NCI-H774 (cell line): ENCODE measurements around the gene MIEF2.
"Not testable (repeated sequence)": the region's sequence is repeated elsewhere in the genome, so short reads cannot be mapped to it uniquely, and the experiment has no call there.

Experiments
- DNase-seq: peaks from one replicate; lab custom pipeline; 2025; lab: John Stamatoyannopoulos, UW

MIEF2 gene

DNA sequence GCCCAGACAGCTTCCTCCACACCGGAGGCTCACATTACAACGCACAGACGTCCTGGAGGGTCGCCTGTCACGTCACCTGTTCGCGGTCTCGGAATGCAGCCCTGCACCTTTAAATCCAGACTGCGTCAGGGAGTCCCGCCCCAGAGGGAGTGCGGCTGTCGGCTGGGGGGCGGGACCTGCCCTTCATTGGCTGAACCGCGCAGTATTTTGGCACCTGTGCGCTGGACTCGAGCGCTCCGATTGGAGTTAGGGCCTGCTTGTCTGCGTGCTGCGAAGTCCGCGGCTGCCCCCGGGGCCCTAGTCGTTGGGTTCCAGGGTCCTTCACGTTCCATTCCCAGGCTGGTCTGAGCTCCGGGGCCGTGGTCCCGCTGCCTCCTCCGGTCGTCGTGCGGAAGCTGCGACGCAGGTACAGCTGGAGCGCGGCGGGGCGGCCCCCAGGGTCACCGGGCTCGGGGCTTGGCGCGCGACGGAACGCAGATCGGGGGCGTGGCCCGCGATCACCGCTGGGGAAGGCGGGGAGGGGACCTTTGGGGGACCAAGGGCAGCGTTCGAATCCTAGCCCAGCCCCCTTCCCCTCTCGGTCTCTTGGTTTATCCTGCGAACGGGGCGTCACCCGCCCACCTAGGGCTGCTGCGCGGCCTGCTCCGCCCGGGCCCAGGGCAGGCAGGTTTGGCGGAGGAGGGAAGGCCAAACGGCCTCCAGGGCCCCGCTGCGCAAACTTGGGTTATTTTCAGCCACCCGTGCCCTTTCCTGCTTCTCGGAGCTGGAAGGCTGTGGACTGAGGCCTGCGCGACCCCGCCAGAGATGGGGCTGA is at the start of gene MIEF2:
Gene MIEF2 (plus strand): TSS at position 331 of the 814 bp plus-strand sequence. CDS start 2,059 bp downstream, outside the sequence.
- peak; percentile 76 for DNase-seq

DNA sequence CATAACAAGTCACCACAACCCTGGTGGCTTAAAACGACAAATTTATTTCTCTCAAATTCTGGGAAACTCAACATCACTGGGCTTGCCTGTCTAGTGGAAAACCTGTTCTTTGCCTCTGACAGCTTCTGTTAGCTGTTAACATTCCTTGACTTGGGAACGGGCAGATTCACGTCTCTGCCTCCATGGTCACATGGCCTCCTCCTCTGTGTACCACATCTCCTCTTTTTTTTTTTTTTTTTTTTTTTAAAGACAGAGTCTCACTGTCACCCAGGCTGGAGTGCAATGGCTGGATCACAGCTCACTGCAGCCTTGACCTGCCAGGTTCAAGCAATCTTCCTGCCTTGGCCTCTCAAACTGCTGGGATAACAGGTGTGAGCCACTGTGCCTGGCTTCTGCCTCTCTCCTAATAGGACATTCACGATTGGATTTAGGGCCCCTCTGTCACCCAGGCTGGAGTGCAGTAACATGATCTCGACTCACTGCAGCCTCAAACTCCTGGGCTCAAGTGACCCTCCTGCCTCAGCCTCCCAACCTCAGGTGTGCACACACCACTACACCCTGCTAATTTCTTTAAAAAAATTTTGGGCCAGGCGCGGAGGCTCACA is 46.7 kb upstream of the MIEF2 start:
- DNase-seq, result no peak

- DNase-seq, result not testable (repeated sequence)
Observed at GRCh38 chr17:18216906-18217305, 43.6 kb upstream of the MIEF2 start.

GRCh38 chr17:18217412-18218015 is 42.9 kb upstream of the MIEF2 start:
- DNase-seq, result peak; percentile 6

GRCh38 chr17:18218756-18219415 is 41.6 kb upstream of the MIEF2 start:
- DNase-seq, result no peak

GRCh38 chr17:18224053-18224386 is 36.4 kb upstream of the MIEF2 start:
- DNase-seq, result no peak

DNA sequence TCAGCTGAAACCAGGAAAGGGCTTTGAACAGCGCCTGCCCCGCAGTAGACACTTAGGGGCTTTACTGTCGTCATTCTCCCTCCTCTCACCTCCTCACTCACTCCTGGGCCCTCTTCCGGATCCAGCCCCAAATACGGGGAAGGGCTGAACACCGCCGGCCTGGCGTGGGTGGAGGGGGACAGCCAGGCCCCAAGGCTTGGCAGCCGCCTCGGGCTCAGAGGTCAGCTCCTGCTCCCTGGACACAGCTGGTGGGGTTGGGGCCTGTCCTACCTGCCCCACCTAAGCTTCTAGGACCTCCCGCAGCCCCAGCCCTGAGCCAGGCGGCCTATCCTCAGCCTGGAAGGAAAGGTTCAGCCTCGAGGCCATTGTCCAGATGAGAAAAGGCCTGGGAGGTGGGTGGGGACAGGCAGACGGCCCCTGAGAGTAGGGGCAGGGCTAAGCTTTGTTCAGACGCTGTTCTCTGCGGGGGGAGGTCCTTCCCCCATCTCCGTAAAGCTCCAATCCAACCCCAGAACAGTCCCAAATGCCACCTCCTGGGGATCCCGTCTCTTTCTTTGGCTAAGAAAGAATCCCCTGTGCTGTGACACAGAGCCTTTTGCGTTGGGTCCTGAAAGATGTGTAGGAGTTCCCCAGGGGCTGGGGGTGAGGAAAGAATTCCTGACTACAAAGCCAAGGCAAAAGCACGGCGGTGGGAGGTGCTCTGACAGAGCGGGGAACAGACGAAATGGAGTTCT is 35.9 kb upstream of the MIEF2 start:
- DNase-seq, result no peak

GRCh38 chr17:18225121-18225641 is 35.3 kb upstream of the MIEF2 start, which contains the start of gene LLGL1:
LLGL1 (plus strand) TSS chr17:18225635; CDS start chr17:18225683, 48 bp downstream.
- DNase-seq, result peak; percentile 83

GRCh38 chr17:18225642-18226283 is 34.7 kb upstream of the MIEF2 start:
- no peak for DNase-seq

- DNase-seq, result no peak
Observed at GRCh38 chr17:18226284-18226945, 34.0 kb upstream of the MIEF2 start.

- DNase-seq, result no peak
Observed at GRCh38 chr17:18227635-18228034, 32.8 kb upstream of the MIEF2 start.

DNA sequence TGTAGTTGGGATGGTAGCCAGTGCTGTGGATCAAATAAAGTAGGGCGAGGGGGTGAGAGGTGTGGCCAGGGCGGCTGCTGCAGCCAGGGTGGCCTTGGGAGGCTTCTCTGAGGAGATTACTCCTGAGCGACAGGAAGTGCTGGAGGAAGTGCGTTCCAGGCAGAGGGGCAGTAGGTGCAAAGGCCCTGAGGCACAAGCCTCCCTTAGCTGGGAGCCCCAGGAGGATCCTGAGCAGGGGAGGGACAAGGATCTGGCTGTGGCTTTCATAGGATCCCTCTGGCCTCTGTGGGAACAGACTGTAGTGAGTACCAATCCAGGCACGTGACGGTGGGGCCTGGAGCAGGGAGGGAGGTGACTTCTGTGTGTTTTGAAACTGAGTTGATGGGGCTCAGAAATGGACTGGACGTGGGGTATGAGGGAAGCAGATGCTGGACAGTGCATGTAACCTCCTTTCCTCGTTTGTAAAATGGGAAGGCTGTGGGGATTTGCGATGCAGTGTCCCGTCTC is 32.2 kb upstream of the MIEF2 start:
- no peak for DNase-seq

DNA sequence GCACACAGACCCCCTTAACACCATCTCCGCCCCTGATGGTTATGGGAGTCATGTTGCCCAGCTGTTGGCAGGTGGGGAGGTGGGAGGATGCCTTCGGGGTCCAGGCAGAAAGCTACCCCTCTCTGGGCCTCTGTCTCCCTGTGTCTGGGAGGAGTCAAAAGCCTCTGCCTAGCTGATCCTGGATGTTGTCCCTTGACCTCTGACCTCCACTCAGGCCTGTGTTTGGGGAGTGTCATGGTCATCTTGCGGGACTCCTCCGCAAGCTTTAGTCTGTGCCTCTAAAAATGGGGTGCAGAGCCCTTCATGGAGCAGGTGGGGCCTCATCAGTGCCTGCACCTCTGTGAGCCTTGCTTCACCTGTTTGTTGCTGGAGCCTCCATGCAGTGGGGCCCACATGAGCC is 31.2 kb upstream of the MIEF2 start:
- DNase-seq, result no peak

GRCh38 chr17:18229771-18230170 is 30.7 kb upstream of the MIEF2 start:
- no peak for DNase-seq

GRCh38 chr17:18230288-18231141 is 29.9 kb upstream of the MIEF2 start:
- no peak for DNase-seq

DNA sequence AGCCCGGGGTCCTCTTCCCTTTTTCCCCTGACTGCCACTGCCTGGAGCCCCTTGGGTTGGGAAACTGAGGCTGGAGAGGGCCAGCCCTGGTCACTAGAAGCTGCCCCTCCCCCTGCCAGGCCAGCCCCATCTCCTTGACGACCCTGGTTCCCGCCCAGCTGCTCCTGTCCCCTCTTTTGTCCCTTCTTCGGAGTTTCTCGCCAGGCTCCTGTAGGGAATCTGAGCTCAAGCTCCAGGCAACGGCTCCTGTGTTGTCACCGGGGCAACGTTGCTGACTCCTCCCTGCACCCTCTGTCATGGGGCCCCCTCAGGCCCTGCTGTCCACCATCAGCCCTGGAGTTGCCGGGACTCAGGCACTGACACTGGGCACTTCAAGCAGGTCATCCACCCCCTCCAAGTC is 29.3 kb upstream of the MIEF2 start:
- DNase-seq, result no peak

DNA sequence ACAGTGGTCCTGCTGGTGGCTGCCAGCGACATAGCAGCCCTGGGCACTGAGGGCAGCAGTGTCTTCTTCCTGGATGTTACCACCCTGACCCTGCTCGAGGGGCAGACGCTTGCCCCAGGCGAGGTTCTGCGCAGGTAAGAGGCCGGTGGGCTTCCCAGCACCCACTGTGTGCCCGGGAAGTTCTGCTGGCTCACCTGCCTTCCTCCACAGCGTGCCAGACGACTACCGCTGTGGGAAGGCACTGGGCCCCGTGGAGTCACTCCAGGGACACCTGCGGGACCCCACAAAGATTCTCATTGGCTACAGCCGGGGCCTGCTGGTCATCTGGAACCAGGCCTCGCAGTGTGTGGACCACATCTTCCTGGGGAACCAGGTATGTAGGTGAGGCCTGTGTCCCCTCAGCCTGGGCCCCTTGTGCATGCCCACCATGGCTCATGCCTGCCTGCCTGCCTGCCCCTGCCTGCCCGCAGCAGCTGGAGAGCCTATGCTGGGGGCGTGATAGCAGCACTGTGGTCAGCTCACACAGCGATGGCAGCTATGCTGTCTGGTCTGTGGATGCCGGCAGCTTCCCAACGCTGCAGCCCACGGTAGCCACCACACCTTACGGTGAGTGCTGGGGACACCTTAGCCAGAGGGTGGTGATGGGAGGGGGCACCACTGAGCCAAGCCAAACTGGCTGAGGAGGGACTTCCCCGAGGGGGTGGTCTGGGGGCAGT is 26.5 kb upstream of the MIEF2 start:
- DNase-seq, result no peak

- DNase-seq, result no peak
Observed at GRCh38 chr17:18234853-18235380, 25.5 kb upstream of the MIEF2 start.
